GM23248 (cell line): ENCODE results near the gene CIAO2A.

ENCODE experiments used
- EZH2 ChIP-seq: fragments of 200-600 bp; sonication (generic); IDR thresholded peaks from 2 replicates; pipeline ENCODE4 v1.6.1; 2018; ENCODE audit warnings: antibody characterized with exemption, mild to moderate bottlenecking; ENCODE audit not compliant: insufficient read depth, poor library complexity, severe bottlenecking
- EZH2phosphoT487 ChIP-seq: fragments of 200-600 bp; sonication (generic); IDR thresholded peaks from 2 replicates; pipeline ENCODE4 v1.6.1; 2018; ENCODE audit warnings: antibody characterized with exemption, moderate library complexity, mild to moderate bottlenecking, low read depth; ENCODE audit not compliant: insufficient read depth

DNA sequence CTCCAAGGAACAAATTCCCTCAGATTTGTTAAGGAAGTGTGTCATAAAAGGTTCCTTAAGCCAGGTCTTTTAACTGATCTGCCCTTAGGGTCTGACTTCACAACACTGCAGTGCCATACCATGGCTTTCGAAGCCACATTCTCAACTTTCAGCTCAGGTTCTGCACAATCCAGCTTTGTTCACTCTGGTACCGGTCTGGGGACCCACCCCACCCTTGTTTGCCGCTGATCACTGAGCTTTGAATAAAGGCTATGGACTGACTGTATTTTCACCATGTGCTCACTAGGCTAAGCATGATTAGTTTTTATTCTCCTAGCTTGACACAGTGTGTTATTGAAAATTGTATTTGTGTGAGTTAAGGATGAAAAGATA lies 18.0 kb upstream of the CIAO2A start:
- TF ChIP-seq EZH2 (no peak), EZH2phosphoT487 (no peak)
